Transverse colon (tissue), 4 donors: ENCODE measurements around the gene FLACC1. TPM values are rescaled to one million over a fixed set of nuclear protein-coding genes. Genes with fewer than 3 reads are reported as not detected.

Source experiments
- DNase-seq: peaks from one replicate; pipeline ENCODE4 v3.0.0-alpha.2; 2019
- H3K27ac ChIP-seq, 4 donors: fragments of 200-600 bp; sonication (generic); 2 replicates each; pipeline ENCODE4 v1.5.1; 2016 to 2018; ENCODE audit warnings: inconsistent platforms in 4 of 4
- H3K27me3 ChIP-seq: fragments of 200-600 bp; sonication (generic); 2 replicates; pipeline ENCODE4 v1.5.1; 2017; ENCODE audit warnings: inconsistent platforms
- H3K36me3 ChIP-seq, 4 donors: fragments of 200-600 bp; sonication (generic); 2 replicates each; pipeline ENCODE4 v1.5.1; 2017 to 2019; ENCODE audit warnings: inconsistent platforms in 4 of 4
- H3K4me1 ChIP-seq, 4 donors: fragments of 200-600 bp; sonication (generic); 2 replicates each; pipeline ENCODE4 v1.5.1; 2017 to 2020; ENCODE audit warnings: inconsistent platforms in 4 of 4
- H3K4me3 ChIP-seq, 4 donors: fragments of 200-600 bp; sonication (generic); 1 replicate in 1 of 4; 2 replicates in 3 of 4; pipeline versions ENCODE4 v1.5.1 to v1.6.1; 2017 to 2019; ENCODE audit warnings: inconsistent platforms in 4 of 4
- H3K9me3 ChIP-seq, 2 donors: fragments of 200-600 bp; sonication (generic); 2 replicates each; pipeline ENCODE4 v1.5.1; 2017 to 2019; ENCODE audit warnings: inconsistent platforms in 2 of 2
- CTCF ChIP-seq, 5 experiments: fragments of 200-600 bp in 3 of 5; fragments of 450-650 bp in 2 of 5; sonication (generic) in 3 of 5; IDR thresholded peaks; 1 replicate in 2 of 5; 2 replicates in 3 of 5; pipeline ENCODE4 v1.5.1; 2016 to 2017; ENCODE audit warnings: antibody characterized with exemption in 5 of 5, inconsistent platforms in 3 of 5, mild to moderate bottlenecking in 2 of 5, moderate library complexity in 1 of 5
- EP300 ChIP-seq: sonication (generic); formaldehyde crosslinking; IDR thresholded peaks from one replicate; pipeline ENCODE4 v1.6.1; 2017; ENCODE audit warnings: antibody characterized with exemption, low read depth
- POLR2A ChIP-seq: fragments of 450-650 bp; IDR thresholded peaks from one replicate; pipeline ENCODE4 v1.6.1; 2016; ENCODE audit warnings: antibody characterized with exemption, mild to moderate bottlenecking, moderate library complexity
- POLR2AphosphoS5 ChIP-seq, 3 donors: sonication (generic); formaldehyde crosslinking; IDR thresholded peaks; one replicate each; pipeline ENCODE4 v1.6.1; 2016; ENCODE audit warnings: antibody characterized with exemption in 3 of 3
- WGBS, 2 donors: methylation state at CpG; one replicate each; pipeline ENCODE4 v1.1.5; 2018; ENCODE audit warnings: low coverage in 1 of 2; 5-methylcytosine and 5-hydroxymethylcytosine counted together
- in situ Hi-C, 4 donors: fragments of 200-750 bp; cut with MboI; loops; one replicate each; pipeline versions ENCODE4 v1.15.0 to v1.15.1; 2017; ENCODE audit warnings: low sequenced_read_pairs in 3 of 4, low pct_ligation_motif_present in 1 of 4, low pct_unique_long_range_greater_than_20kb in 1 of 4
- intact Hi-C: fragments of 100-400 bp; cut with DNase I; formaldehyde crosslinking; loops from one replicate; pipeline ENCODE4 v1.15.1; 2023; ENCODE audit warnings: low total_unique reads
- total RNA-seq, 4 donors: library from RNA; depleted of rRNA; stranded (reverse); fragments of >200 nt; gene quantifications; one replicate each; pipeline ENCODE4 v1.1.0, GENCODE V29; 2016

The FLACC1 gene
- total RNA-seq, 4 donors from 2014 or later, result 1.6 to 5.2 (median 4.3) TPM; not detected in 1

GRCh38 chr2:201266629-201267028 lies 90.5 kb downstream of the FLACC1 start:
- Histone ChIP-seq H3K36me3 (peaks cover 0 to 17% (median 4%) of the 10 kb centered on the region in 4 donors), H3K4me1 (peaks cover 4 to 16% (median 6%) of the 10 kb centered on the region in 4 donors), H3K27me3 (no peaks in the 10 kb centered on the region), H3K4me3 (no peak overlapping the region), H3K27ac (no peak overlapping the region), H3K9me3 (no peaks in the 10 kb centered on the region)
- in situ Hi-C loops (no loop called here), intact Hi-C loops (no loop called here)
- 89 to 100% methylated on average over 1 to 2 of the region's 2 CpGs for WGBS, 2 donors
- TF ChIP-seq CTCF (IDR thresholded peaks at IDR 0.05), result no peak
- no peak for TF ChIP-seq EP300
- no peak for TF ChIP-seq POLR2A
- no peak for TF ChIP-seq POLR2AphosphoS5 (IDR thresholded peaks at IDR 0.05)
- no peak for DNase-seq

GRCh38 chr2:201264472-201265173 lies 92.5 kb downstream of the FLACC1 start:
- Histone ChIP-seq H3K9me3 (no peaks in the 10 kb centered on the region), H3K27ac (no peak overlapping the region), H3K27me3 (no peaks in the 10 kb centered on the region), H3K4me1 (peaks cover 7 to 33% (median 10%) of the 10 kb centered on the region in 4 donors), H3K36me3 (peaks cover 0 to 11% (median 4%) of the 10 kb centered on the region in 4 donors), H3K4me3 (no peak overlapping the region)
- WGBS, 2 donors, result 92 to 96% methylated on average over 7 of the region's 7 CpGs
- in situ Hi-C loops (no loop called here), intact Hi-C loops (no loop called here)
- no peak for TF ChIP-seq POLR2AphosphoS5 (IDR thresholded peaks at IDR 0.05)
- TF ChIP-seq EP300, result no peak
- no peak for TF ChIP-seq CTCF (IDR thresholded peaks at IDR 0.05)
- no peak for TF ChIP-seq POLR2A
- no peak for DNase-seq

- Histone ChIP-seq H3K9me3 (no peaks in the 10 kb centered on the region), H3K4me3 (no peak overlapping the region), H3K27ac (no peak overlapping the region), H3K4me1 (peaks cover 7 to 41% (median 17%) of the 10 kb centered on the region in 4 donors), H3K27me3 (no peaks in the 10 kb centered on the region), H3K36me3 (peaks cover 0 to 11% (median 4%) of the 10 kb centered on the region in 4 donors)
- WGBS, 2 donors, result 69 to 83% methylated on average over 2 of the region's 2 CpGs
- intact Hi-C loops, result no loop called here
- TF ChIP-seq EP300 (no peak), POLR2A (no peak), POLR2AphosphoS5 (IDR thresholded peaks at IDR 0.05) (no peak), CTCF (IDR thresholded peaks at IDR 0.05) (no peak)
- in situ Hi-C loops, result no loop called here
- DNase-seq, result no peak
Measured at GRCh38 chr2:201263779-201264178, 93.4 kb downstream of the FLACC1 start.

GRCh38 chr2:201262718-201263117 lies 94.4 kb downstream of the FLACC1 start:
- Histone ChIP-seq H3K4me1 (peaks cover 7 to 44% (median 17%) of the 10 kb centered on the region in 4 donors), H3K27ac (no peak overlapping the region), H3K4me3 (no peak overlapping the region), H3K36me3 (peaks cover 0 to 7% (median under 1%) of the 10 kb centered on the region in 4 donors), H3K9me3 (no peaks in the 10 kb centered on the region), H3K27me3 (no peaks in the 10 kb centered on the region)
- DNase-seq, result no peak
- in situ Hi-C loops (no loop called here), intact Hi-C loops (no loop called here)
- TF ChIP-seq EP300, result no peak
- no peak for TF ChIP-seq CTCF (IDR thresholded peaks at IDR 0.05)
- no peak for TF ChIP-seq POLR2A
- no peak for TF ChIP-seq POLR2AphosphoS5 (IDR thresholded peaks at IDR 0.05)
- WGBS, 2 donors, result 50% methylated on average over 5 to 6 of the region's 6 CpGs
